ENCODE data around the gene MARK1. TPM values are rescaled to one million over a fixed set of nuclear protein-coding genes. Genes with fewer than 3 reads are reported as not detected.

MARK1 gene
- total RNA-seq, 1 experiment from 2014 or later = not detected

GRCh38 chr1:220577926-220578325 lies 50.0 kb downstream of the MARK1 start:
- DNase-seq (ENCODE audit: low read depth, low spot score) (no peak), ATAC-seq (no peak)
- Histone ChIP-seq H3K27ac (ENCODE audit: low read length) (no peak overlapping the region), H3K36me3 (ENCODE audit: control insufficient read depth, insufficient read depth, low read length) (no peaks in the 10 kb centered on the region), H3K4me1 (ENCODE audit: control insufficient read depth, insufficient read depth, low read length) (no peaks in the 10 kb centered on the region), H3K4me3 (ENCODE audit: low read depth in 2 of 2, low read length in 2 of 2) (no peak overlapping the region), H3K27me3 (ENCODE audit: control insufficient read depth, insufficient read depth, low read length) (no peaks in the 10 kb centered on the region; the same call in 1 of the 2 replicates), H3K9me3 (ENCODE audit: control insufficient read depth, insufficient read depth, low read depth, low read length) (peaks cover 7% of the 10 kb centered on the region; the same call in 1 of the 2 replicates)
- ChIA-PET POLR2A (no interaction called here), CTCF (no interaction called here)
- no peak for TF ChIP-seq SIN3A (IDR thresholded peaks at IDR 0.05; ENCODE audit: borderline replicate concordance, insufficient read depth, low read depth, low read length)
- TF ChIP-seq TCF7L2 (IDR thresholded peaks at IDR 0.05; ENCODE audit: low read depth, low read length) = no peak
- no peak for TF ChIP-seq POLR2AphosphoS5 (IDR thresholded peaks at IDR 0.05; ENCODE audit: low read depth, low read length)
- intact Hi-C loops (cut with micrococcal nuclease; ENCODE audit: unreplicated experiment) = no loop called here
- in situ Hi-C loops (cut with HindIII; ENCODE audit: low pct_unique_long_range_greater_than_20kb, low sequenced_read_pairs) = no loop called here
- no TSS peak for BruUV-seq (replicated peaks)

- CTCF ChIA-PET = no interaction called here
- Histone ChIP-seq H3K27ac (ENCODE audit: low read length) (no peak overlapping the region), H3K4me1 (ENCODE audit: control insufficient read depth, insufficient read depth, low read length) (no peaks in the 10 kb centered on the region), H3K27me3 (ENCODE audit: control insufficient read depth, insufficient read depth, low read length) (no peaks in the 10 kb centered on the region; the same call in 1 of the 2 replicates), H3K4me3 (ENCODE audit: low read depth in 2 of 2, low read length in 2 of 2) (no peak overlapping the region), H3K9me3 (ENCODE audit: control insufficient read depth, insufficient read depth, low read depth, low read length) (0 out of 2 replicates have a peak, but pooled peaks cover 1% of the 10 kb centered on the region), H3K36me3 (ENCODE audit: control insufficient read depth, insufficient read depth, low read length) (no peaks in the 10 kb centered on the region)
- TF ChIP-seq CTCF (IDR thresholded peaks at IDR 0.05) = no peak
- TF ChIP-seq TCF7L2 (IDR thresholded peaks at IDR 0.05; ENCODE audit: low read depth, low read length) = no peak
- TF ChIP-seq POLR2AphosphoS5 (IDR thresholded peaks at IDR 0.05; ENCODE audit: low read depth, low read length) = no peak
- TF ChIP-seq SIN3A (IDR thresholded peaks at IDR 0.05; ENCODE audit: borderline replicate concordance, insufficient read depth, low read depth, low read length) = no peak
- no peak for ATAC-seq
- POLR2A ChIA-PET = no interaction called here
- BruUV-seq (replicated peaks) = no TSS peak
- intact Hi-C loops (cut with micrococcal nuclease; ENCODE audit: unreplicated experiment) (no loop called here), in situ Hi-C loops (cut with HindIII; ENCODE audit: low pct_unique_long_range_greater_than_20kb, low sequenced_read_pairs) (no loop called here)
- DNase-seq (ENCODE audit: low read depth, low spot score) = no peak
These were observed 51.4 kb downstream of the MARK1 start for GRCh38 chr1:220579317-220579716.

- intact Hi-C loops (cut with micrococcal nuclease; ENCODE audit: unreplicated experiment) = no loop called here
- POLR2A ChIA-PET = no interaction called here
These were observed 64.8 kb downstream of the MARK1 start for GRCh38 chr1:220592714-220593113.

More at GRCh38 chr1:220592714-220593113, 64.8 kb downstream of the MARK1 start:
- CTCF ChIA-PET = no interaction called here
- Histone ChIP-seq H3K9me3 (ENCODE audit: control insufficient read depth, insufficient read depth, low read depth, low read length) (no peaks in the 10 kb centered on the region), H3K4me3 (ENCODE audit: low read depth in 2 of 2, low read length in 2 of 2) (no peak overlapping the region), H3K36me3 (ENCODE audit: control insufficient read depth, insufficient read depth, low read length) (no peaks in the 10 kb centered on the region), H3K27me3 (ENCODE audit: control insufficient read depth, insufficient read depth, low read length) (no peaks in the 10 kb centered on the region), H3K4me1 (ENCODE audit: control insufficient read depth, insufficient read depth, low read length) (no peaks in the 10 kb centered on the region), H3K27ac (ENCODE audit: low read length) (no peak overlapping the region)
- DNase-seq (ENCODE audit: low read depth, low spot score) (no peak), ATAC-seq (no peak)
- no peak for TF ChIP-seq CTCF (IDR thresholded peaks at IDR 0.05)
- no peak for TF ChIP-seq POLR2AphosphoS5 (IDR thresholded peaks at IDR 0.05; ENCODE audit: low read depth, low read length)
- no peak for TF ChIP-seq REST (IDR thresholded peaks at IDR 0.05; ENCODE audit: insufficient read depth in 1 of 2, low read depth in 2 of 2, low read length in 1 of 2)
- TF ChIP-seq TCF7L2 (IDR thresholded peaks at IDR 0.05; ENCODE audit: low read depth, low read length) = no peak
- TF ChIP-seq SIN3A (IDR thresholded peaks at IDR 0.05; ENCODE audit: borderline replicate concordance, insufficient read depth, low read depth, low read length) = no peak
- BruUV-seq (replicated peaks) = no TSS peak
- in situ Hi-C loops (cut with HindIII; ENCODE audit: low pct_unique_long_range_greater_than_20kb, low sequenced_read_pairs) = no loop called here

Measured in Panc1 (cell line).